ENCODE data around the gene ISL1.

DNA sequence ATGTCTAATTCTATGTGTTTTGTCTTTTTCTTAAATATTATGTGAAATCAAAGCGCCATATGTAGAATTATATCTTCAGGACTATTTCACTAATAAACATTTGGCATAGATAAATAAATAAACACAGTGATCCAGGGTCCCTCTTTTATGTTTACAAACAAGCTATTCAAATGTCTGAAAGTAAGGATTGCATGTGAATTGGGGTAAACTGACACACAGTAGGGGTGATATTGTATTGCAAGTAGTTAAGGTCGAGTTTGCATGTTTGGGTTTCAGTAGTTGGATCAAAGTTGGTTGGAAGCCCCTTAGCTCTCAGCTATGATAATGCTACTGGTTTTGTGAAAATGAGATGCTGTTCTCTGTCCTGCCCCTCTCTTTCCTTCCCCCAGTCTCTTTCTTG lies 11.4 kb downstream of the ISL1 start:
- TF ChIP-seq EZH2 (IDR thresholded peaks at IDR 0.05; ENCODE audit: borderline replicate concordance, low read depth, low read length, severe bottlenecking): no peak
- TF ChIP-seq, protein P1, sequence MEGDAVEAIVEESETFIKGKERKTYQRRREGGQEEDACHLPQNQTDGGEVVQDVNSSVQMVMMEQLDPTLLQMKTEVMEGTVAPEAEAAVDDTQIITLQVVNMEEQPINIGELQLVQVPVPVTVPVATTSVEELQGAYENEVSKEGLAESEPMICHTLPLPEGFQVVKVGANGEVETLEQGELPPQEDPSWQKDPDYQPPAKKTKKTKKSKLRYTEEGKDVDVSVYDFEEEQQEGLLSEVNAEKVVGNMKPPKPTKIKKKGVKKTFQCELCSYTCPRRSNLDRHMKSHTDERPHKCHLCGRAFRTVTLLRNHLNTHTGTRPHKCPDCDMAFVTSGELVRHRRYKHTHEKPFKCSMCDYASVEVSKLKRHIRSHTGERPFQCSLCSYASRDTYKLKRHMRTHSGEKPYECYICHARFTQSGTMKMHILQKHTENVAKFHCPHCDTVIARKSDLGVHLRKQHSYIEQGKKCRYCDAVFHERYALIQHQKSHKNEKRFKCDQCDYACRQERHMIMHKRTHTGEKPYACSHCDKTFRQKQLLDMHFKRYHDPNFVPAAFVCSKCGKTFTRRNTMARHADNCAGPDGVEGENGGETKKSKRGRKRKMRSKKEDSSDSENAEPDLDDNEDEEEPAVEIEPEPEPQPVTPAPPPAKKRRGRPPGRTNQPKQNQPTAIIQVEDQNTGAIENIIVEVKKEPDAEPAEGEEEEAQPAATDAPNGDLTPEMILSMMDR (IDR thresholded peaks at IDR 0.05; ENCODE audit: borderline replicate concordance, extremely low read depth, low read length, poor library complexity, severe bottlenecking): no peak

Data from DND-41 (cell line).